Neural crest cell (in vitro differentiated cells): Measurements from ENCODE around the gene MUS81. TPM values are rescaled to one million over a fixed set of nuclear protein-coding genes. Genes with fewer than 3 reads are reported as not detected.
"Not testable (repeated sequence)": the region's sequence is repeated elsewhere in the genome, so short reads cannot be mapped to it uniquely, and the experiment has no call there.

ENCODE experiments used
- DNase-seq: peaks from one replicate; pipeline ENCODE4 v3.0.0; 2021; ENCODE audit warnings: low read depth, mixed read lengths, low spot score
- H3K27ac Mint-ChIP-seq: one replicate; pipeline ENCODE4 v1.8.0; 2021; ENCODE audit warnings: mild to moderate bottlenecking, mixed read lengths; ENCODE audit not compliant: unreplicated experiment
- H3K27me3 Mint-ChIP-seq: 2 replicates; pipeline ENCODE4 v1.8.0; 2021; ENCODE audit warnings: low read depth, mild to moderate bottlenecking, mixed read lengths
- H3K36me3 Mint-ChIP-seq: 2 replicates; pipeline ENCODE4 v1.8.0; 2021; ENCODE audit warnings: low read depth, mild to moderate bottlenecking, mixed read lengths
- H3K4me1 Mint-ChIP-seq: 2 replicates; pipeline ENCODE4 v1.8.0; 2021; ENCODE audit warnings: mixed read lengths
- H3K4me3 Mint-ChIP-seq: one replicate; pipeline ENCODE4 v1.8.0; 2021; ENCODE audit warnings: mild to moderate bottlenecking, mixed read lengths
- H3K9me3 Mint-ChIP-seq: 2 replicates; pipeline ENCODE4 v1.8.0; 2021; ENCODE audit warnings: mixed read lengths
- total RNA-seq: library from RNA; stranded (reverse); gene quantifications from 2 replicates; pipeline ENCODE4 v1.2.1, GENCODE V29; 2021
- TF ChIP-seq, protein P1 (sequence below): fragments of 200-600 bp; sonication (generic); conservative IDR thresholded peaks from 2 replicates; pipeline ENCODE4 v1.5.0; 2021; ENCODE audit warnings: antibody characterized with exemption, mild to moderate bottlenecking

Gene MUS81
- total RNA-seq, 1 donor from 2014 or later, result 73.5 TPM

DNA sequence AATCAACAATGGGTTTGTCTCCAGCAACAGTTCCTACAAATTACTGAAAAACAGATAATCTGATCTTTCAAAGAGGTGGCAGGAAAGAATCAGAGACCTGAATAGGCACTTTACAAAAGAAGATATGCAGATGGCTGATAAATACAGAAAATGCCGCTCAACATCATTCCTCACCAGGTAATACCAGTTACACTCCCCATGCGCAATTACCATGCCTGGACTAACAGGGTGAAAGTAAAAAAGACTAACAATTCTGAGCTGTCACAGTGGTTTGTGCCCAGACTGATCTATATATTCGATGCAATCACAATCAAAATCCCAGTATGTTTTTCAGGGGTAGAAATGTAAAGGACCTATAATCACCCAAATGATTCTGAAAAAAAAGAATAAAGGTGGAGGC is 16.4 kb upstream of the MUS81 start:
- TF ChIP-seq, protein P1, sequence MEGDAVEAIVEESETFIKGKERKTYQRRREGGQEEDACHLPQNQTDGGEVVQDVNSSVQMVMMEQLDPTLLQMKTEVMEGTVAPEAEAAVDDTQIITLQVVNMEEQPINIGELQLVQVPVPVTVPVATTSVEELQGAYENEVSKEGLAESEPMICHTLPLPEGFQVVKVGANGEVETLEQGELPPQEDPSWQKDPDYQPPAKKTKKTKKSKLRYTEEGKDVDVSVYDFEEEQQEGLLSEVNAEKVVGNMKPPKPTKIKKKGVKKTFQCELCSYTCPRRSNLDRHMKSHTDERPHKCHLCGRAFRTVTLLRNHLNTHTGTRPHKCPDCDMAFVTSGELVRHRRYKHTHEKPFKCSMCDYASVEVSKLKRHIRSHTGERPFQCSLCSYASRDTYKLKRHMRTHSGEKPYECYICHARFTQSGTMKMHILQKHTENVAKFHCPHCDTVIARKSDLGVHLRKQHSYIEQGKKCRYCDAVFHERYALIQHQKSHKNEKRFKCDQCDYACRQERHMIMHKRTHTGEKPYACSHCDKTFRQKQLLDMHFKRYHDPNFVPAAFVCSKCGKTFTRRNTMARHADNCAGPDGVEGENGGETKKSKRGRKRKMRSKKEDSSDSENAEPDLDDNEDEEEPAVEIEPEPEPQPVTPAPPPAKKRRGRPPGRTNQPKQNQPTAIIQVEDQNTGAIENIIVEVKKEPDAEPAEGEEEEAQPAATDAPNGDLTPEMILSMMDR, result no peak

DNA sequence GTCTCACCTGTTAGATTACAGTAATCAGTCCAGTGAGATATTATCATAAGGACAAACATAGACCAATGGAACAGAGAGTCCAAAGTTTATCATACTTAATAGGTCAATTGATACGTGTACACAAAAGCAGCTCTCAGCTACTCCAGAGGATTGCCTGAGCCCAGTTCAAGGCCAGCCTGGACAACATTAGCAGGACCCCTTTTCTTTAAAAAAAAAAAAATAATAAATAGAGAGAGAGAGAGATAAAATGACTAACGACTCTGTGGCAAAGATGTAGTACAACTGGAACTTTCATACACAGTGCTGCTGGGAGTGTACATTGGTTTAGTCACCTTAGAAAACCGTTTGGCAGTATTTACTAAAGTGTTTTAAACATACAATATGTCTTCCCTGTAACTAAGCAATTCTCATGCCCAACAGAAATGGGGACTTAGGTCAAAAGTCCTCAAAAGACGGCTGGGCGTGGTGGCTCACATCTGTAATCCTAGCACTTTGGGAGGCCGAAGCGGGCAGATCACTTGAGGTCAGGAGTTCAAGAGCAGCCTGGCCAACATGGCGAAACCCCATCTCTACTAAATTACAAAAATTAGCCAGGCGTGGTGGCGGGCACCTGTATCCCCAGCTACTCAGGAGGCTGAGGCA is 15.9 kb upstream of the MUS81 start:
- H3K4me3 Mint-ChIP-seq, result no peak overlapping the region
- no peaks in the 10 kb centered on the region for H3K36me3 Mint-ChIP-seq
- peaks cover 8% of the 10 kb centered on the region for H3K27me3 Mint-ChIP-seq
- no peak overlapping the region for H3K27ac Mint-ChIP-seq
- TF ChIP-seq, protein P1, result no peak
- DNase-seq, result no peak
- H3K9me3 Mint-ChIP-seq, result no peaks in the 10 kb centered on the region
- H3K4me1 Mint-ChIP-seq, result no peaks in the 10 kb centered on the region

More for the DNA sequence above, 16.4 kb upstream of the MUS81 start:
- DNase-seq, result no peak
- Mint-ChIP-seq H3K9me3 (no peaks in the 10 kb centered on the region), H3K27me3 (peaks cover 6% of the 10 kb centered on the region), H3K36me3 (no peaks in the 10 kb centered on the region), H3K27ac (no peak overlapping the region), H3K4me3 (no peak overlapping the region), H3K4me1 (no peaks in the 10 kb centered on the region)

DNA sequence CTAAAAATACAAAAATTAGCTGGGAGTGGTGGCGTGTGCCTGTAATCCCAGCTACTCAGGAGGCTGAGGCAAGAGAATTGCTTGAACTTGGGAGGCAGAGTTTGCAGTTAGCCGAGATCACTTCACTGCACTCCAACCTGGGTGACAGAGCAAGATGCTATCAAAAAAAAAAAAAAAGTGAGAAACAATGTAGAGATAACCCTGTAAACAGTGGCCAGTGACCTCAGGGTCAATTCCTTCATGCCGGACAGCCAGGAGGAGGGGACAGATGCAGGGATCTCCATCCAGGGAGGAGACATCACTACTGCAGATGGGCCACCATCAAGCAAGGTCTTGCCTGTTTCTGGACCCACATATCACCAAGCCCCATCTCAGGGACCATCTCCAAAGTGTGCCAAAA is 12.5 kb upstream of the MUS81 start:
- Mint-ChIP-seq H3K4me1 (peaks cover 5% of the 10 kb centered on the region), H3K4me3 (peak overlapping the region; percentile 62), H3K27me3 (peaks cover 30% of the 10 kb centered on the region), H3K9me3 (peaks cover 7% of the 10 kb centered on the region), H3K27ac (no peak overlapping the region), H3K36me3 (peaks cover 9% of the 10 kb centered on the region)
- TF ChIP-seq, protein P1, result no peak
- no peak for DNase-seq

DNA sequence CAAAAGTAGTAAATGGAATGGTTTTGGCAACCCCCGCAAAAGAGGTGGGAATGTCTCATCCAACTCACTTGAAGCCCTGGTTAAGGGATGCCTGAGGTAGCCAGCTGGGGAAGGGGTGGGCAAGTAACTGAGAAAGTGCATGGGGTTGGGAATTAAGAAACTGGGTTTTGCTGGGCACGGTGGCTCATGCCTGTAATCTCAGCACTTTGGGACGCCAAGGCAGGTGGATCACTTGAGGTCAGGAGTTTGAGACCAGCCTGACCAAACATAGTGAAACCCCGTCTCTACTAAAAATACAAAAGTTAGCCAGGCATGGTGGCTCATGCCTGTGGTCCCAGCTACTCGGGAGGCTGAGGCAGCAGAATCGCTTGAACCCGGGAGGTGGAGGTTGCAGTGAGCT is 11.5 kb upstream of the MUS81 start:
- Mint-ChIP-seq H3K4me3 (peak overlapping the region; percentile 66), H3K27me3 (peaks cover 37% of the 10 kb centered on the region), H3K36me3 (peaks cover 15% of the 10 kb centered on the region)
- not testable (repeated sequence) for H3K4me1 Mint-ChIP-seq, DNase-seq, H3K27ac Mint-ChIP-seq, H3K9me3 Mint-ChIP-seq

DNA sequence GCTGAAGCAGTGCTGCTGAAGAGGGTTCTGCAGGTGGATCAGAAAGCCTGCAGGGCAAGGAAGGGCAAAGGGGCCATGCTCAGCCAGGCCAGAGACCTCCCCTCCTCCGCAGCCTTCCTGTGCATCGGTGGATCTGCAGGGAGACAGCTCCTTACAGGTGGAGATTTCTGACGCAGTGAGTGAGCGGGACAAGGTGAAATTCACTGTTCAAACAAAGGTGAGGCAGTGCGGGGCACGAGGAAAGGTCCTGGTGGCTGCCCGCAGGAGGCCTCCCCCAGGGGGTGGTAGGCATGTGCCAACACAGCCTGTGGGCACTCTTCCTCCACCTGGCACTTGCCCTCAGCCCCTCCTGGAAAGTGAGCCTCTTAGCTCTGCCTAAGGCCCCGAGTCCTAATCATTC is 10.9 kb upstream of the MUS81 start:
- no peak for DNase-seq
- Mint-ChIP-seq H3K36me3 (peaks cover 22% of the 10 kb centered on the region), H3K4me1 (peaks cover 11% of the 10 kb centered on the region), H3K27me3 (peaks cover 41% of the 10 kb centered on the region), H3K9me3 (peaks cover 7% of the 10 kb centered on the region), H3K27ac (no peak overlapping the region), H3K4me3 (peak overlapping the region; percentile 66)
- TF ChIP-seq, protein P1, result no peak

DNA sequence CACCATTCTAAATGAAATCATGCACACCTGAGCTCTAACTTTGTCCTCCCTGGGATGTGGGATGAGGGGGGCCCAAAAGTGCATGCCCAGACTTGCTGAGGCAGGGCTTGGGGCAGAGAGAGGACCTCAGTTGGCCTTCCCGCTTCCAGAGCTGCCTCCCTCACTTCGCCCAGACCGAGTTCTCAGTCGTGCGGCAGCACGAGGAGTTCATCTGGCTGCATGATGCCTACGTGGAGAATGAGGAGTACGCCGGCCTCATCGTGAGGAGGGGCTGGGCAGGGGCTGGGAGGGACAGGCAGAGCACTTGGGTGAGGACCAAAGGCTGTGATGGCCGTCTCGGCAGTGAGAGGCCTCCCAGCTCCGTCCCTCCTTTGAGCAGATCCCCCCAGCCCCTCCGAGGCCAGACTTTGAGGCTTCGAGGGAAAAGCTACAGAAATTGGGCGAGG is 10.4 kb upstream of the MUS81 start:
- Mint-ChIP-seq H3K9me3 (peaks cover 7% of the 10 kb centered on the region), H3K36me3 (peaks cover 26% of the 10 kb centered on the region), H3K4me1 (peaks cover 15% of the 10 kb centered on the region), H3K27me3 (peaks cover 44% of the 10 kb centered on the region), H3K27ac (no peak overlapping the region), H3K4me3 (peak overlapping the region; percentile 89)
- TF ChIP-seq, protein P1, result no peak
- no peak for DNase-seq
